HG03066 (cell line): Measurements from ENCODE around the gene TAF11L7.
"Not testable (repeated sequence)": the region's sequence is repeated elsewhere in the genome, so short reads cannot be mapped to it uniquely, and the experiment has no call there.

Source experiments
- ATAC-seq: cut with Tn5 transposase; IDR thresholded peaks from one replicate; pipeline ENCODE4 v1.9.1; 2021; ENCODE audit warnings: low read depth; ENCODE audit not compliant: unreplicated experiment

The TAF11L7 gene

DNA sequence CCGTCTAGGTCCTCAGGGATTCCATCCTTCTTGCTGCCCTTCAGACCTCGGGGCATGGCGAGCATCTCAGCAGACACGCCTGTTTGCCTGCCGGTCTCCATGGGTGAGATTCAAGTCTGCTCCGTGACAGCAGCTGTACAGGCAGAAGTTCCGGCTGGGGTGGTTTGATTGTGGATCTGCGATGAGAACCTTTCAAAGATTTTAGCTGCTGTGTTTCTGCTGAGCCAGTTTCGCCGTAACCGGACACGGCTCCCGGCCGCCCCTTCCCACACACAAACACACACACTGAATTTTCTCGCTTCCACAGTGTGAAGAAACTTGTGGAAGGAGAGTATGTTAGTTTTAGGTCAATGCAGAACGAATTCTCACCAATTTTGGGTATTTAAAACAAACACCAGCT, at the start of gene TAF11L7:
Gene TAF11L7, minus strand, starts transcription at position 101 of the 400 bp plus-strand sequence.
- ATAC-seq = not testable (repeated sequence)

DNA sequence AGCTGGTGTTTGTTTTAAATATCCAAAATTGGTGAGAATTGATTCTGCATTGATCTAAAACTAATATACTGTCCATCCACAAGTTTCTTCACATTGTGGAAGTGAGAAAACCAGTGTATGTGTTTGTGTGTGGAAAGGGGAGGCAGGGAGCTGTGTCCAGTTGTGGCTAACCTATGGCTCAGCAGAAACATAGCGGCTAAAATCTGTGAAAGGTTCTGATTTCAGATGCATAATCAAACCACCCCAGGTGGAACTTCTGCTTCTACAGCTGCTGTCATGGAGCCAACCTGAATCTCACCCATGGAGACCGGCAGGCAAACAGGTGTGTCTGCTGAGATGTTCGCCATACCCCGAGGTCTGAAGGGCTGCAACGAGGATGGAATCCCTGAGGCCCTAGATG, 48.6 kb upstream of the TAF11L7 start, which contains the start of gene TAF11L14:
Gene TAF11L14, plus strand, starts transcription at position 301 of the 400 bp plus-strand sequence.
- ATAC-seq = no peak

DNA sequence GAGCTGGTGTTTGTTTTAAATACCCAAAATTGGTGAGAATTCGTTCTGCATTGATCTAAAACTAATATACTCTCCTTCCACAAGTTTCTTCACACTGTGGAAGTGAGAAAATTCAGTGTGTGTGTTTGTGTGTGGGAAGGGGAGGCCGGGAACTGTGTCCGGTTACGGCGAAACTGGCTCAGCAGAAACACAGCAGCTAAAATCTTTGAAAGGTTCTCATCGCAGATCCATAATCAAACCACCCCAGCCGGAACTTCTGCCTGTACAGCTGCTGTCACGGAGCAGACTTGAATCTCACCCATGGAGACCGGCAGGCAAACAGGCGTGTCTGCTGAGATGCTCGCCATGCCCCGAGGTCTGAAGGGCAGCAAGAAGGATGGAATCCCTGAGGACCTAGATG, 46.2 kb upstream of the TAF11L7 start, which contains the start of gene TAF11L13:
Gene TAF11L13, plus strand, starts transcription at position 301 of the 400 bp plus-strand sequence.
- ATAC-seq = not testable (repeated sequence)

DNA sequence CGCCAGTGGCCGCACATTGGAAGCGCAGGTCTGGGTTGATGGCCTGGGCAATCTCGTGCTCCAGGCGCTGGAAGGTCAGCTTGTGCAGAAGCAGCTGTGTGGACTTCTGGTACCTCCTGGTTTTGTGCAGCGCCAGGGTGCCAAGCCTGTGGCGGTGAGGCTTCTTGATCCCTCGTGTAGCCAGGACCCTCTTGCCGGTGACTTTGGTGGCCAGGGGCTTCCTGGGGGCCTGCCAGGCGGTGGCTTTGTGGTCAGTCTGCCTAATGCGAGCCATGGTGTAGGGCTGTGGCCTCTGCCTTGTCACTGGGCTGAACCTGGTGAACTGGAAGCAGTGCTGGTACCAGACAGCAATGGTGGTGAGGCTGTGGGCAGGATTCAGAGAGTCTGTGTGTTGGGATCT, 40.1 kb upstream of the TAF11L7 start:
- ATAC-seq = no peak

DNA sequence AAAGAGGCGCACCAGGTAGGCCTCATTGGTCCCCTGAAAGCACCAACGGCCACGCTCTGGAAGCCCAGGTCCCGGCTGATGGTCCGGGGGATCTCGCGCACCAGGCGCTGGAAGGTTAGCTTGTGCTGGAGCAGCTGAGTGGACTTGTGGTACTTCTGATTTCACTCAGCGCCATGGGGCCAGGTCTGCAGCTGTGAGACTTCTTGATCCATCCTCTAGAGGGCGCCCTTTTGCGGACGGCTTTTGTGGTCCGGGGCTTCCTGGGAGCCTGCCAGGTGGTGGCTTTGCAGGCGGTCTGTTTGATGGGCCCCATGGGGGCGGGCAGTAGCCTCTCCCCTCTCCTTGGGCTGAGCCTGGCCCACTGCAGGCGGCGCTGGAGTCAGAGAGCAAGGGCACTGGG, 35.1 kb upstream of the TAF11L7 start:
- no peak for ATAC-seq

DNA sequence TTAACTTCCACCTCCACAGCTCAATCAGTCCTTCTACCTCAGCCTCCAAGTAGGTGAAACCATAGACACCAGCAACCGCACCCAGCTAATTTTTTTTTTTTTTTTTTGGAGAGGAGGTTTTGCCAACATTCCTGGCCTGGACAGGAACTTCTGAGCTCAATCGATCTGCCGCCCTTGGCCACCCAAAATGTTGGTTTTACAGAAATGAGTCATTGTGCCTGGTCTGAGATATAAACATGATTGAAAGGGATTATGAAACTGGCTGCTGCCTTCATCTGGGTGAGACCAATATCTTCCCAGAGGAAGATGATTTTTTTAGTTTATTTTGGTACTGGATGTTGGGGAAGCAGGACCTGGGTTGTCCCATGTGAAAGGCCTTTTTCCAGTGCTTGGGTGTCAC, 33.8 kb upstream of the TAF11L7 start:
- ATAC-seq = no peak

DNA sequence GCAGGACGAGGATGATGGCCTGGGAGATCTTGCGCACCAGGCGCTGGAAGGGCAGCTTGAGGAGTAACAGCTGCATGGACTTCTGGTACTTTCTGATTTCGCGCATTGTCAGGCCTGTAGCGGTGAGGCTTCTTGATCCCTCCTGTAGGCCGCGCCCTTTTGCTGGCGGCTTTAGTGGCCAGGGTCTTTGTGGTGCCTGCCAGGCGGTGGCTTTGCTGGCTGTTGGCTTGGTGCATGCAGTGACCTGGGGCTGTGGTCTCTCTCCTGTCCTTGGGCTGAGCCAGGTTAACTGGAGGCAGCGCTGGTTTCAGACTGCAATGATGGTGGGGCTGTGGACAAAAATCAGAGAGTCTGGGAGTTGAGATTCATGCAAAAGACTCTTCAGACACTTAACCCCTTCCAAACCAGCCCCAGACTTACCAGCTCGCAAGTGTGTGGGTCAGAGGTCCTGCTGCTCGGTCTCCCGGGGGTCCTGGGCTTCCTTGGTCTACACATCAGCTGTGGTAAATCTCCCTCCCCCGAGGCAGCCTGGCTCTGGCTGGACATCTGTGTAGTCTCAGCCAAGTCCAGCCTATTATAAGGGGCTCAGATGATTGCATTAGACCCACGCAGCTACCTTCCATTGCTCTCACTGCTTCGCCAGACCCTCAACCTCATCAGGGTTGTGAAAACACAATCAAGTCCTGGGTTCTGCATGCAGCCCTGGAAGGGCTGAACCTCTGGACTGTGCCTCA, 29.5 kb upstream of the TAF11L7 start:
- no peak for ATAC-seq

DNA sequence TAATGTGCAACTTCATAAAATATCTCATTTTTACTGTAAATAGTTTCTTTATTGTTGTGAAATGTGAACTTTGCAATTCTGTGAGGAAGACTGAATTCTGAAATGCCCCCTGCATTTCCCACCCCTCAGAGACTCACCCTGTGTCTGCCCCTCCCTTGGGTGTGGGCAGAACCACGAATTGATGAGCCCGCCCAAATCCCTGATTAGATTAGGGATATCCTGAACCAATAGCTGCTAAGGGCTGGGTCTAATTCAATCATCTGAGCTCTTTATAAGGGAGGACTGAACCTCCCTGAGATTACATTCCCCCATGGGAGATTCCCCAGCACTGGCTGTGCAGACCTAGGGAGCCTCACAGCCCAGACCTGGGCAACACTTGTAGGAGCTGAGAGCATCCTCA, 24.5 kb upstream of the TAF11L7 start, which contains the start of gene TAF11L12:
Gene TAF11L12, plus strand, starts transcription at position 301 of the 400 bp plus-strand sequence.
- not testable (repeated sequence) for ATAC-seq

DNA sequence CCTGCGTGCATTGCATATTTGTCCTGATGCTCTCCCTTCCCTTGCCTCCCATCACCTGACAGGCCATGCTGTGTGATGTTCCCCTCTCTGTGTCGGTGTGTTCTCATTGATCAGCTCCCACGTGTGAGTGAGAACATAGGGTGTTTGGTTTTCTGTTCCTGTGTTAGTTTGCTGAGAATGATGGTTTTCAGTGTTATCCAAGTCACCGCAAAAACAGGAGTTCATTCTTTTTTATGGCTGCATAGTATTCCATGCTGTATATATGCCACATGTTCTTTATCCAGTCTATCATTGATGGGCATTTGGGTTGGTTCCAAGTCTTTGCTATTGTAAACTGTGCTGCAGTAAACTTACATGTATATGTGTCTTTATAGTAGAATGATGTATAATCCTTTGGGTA, 21.9 kb upstream of the TAF11L7 start:
- not testable (repeated sequence) for ATAC-seq

DNA sequence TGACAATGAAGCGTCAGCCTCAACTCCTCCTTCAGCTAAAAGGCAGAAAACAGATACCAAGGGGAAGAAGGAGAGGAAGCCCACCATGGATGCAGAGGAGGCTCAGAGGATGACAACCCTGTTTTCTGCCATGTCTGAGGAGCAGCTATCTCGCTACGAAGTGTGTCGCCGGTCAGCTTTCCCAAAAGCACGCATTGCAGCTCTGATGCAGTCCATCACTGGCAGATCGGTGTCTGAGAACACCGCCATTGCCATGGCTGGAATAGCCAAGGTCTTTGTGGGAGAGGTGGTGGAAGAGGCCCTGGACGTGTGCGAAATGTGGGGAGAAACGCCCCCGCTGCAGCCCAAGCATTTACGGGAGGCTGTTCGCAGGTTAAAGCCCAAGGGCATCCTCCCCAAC, 19.4 kb upstream of the TAF11L7 start:
- no peak for ATAC-seq

DNA sequence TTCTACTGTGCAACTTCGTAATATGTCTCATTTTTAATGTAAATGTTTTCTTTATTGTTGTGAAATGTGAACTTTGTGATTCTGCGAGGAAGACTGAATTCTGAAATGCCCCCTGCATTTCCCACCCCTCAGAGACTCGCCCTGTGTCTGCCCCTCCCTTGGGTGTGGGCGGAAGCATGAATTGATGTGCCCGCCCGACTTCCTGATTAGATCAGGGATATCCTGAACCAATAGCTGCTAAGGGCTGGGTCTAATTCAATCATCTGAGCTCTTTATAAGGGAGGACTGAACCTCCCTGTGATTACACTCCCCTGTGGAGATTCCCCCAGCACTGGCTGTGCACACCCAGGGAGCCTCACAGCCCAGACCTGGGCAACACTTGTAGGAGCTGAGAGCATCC, 18.3 kb upstream of the TAF11L7 start, which contains the start of gene TAF11L11:
Gene TAF11L11, plus strand, starts transcription at position 304 of the 400 bp plus-strand sequence.
- ATAC-seq = not testable (repeated sequence)

DNA sequence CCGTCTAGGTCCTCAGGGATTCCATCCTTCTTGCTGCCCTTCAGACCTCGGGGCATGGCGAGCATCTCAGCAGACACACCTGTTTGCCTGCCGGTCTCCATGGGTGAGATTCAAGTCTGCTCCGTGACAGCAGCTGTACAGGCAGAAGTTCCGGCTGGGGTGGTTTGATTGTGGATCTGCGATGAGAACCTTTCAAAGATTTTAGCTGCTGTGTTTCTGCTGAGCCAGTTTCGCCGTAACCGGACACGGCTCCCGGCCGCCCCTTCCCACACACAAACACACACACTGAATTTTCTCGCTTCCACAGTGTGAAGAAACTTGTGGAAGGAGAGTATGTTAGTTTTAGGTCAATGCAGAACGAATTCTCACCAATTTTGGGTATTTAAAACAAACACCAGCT, 12.2 kb upstream of the TAF11L7 start, which contains the start of gene TAF11L10:
Gene TAF11L10, minus strand, starts transcription at position 101 of the 400 bp plus-strand sequence.
- not testable (repeated sequence) for ATAC-seq

DNA sequence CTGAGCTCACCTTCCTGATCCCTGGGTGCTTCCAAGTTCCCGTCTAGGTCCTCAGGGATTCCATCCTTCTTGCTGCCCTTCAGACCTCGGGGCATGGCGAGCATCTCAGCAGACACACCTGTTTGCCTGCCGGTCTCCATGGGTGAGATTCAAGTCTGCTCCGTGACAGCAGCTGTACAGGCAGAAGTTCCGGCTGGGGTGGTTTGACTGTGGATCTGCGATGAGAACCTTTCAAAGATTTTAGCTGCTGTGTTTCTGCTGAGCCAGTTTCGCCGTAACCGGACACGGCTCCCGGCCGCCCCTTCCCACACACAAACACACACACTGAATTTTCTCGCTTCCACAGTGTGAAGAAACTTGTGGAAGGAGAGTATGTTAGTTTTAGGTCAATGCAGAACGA, 8.7 kb upstream of the TAF11L7 start, which contains the start of gene TAF11L9:
Gene TAF11L9, minus strand, starts transcription at position 140 of the 400 bp plus-strand sequence.
- ATAC-seq = not testable (repeated sequence)

DNA sequence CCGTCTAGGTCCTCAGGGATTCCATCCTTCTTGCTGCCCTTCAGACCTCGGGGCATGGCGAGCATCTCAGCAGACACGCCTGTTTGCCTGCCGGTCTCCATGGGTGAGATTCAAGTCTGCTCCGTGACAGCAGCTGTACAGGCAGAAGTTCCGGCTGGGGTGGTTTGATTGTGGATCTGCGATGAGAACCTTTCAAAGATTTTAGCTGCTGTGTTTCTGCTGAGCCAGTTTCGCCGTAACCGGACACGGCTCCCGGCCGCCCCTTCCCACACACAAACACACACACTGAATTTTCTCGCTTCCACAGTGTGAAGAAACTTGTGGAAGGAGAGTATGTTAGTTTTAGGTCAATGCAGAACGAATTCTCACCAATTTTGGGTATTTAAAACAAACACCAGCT, 5.3 kb upstream of the TAF11L7 start, which contains the start of gene TAF11L8:
Gene TAF11L8, minus strand, starts transcription at position 101 of the 400 bp plus-strand sequence.
- not testable (repeated sequence) for ATAC-seq
